ENCODE results near the gene MIF4GD. TPM values are rescaled to one million over a fixed set of nuclear protein-coding genes. Genes with fewer than 3 reads are reported as not detected.

The MIF4GD gene
- polyA plus RNA-seq, 1 donor from 2014 or later: 27.7 TPM

DNA sequence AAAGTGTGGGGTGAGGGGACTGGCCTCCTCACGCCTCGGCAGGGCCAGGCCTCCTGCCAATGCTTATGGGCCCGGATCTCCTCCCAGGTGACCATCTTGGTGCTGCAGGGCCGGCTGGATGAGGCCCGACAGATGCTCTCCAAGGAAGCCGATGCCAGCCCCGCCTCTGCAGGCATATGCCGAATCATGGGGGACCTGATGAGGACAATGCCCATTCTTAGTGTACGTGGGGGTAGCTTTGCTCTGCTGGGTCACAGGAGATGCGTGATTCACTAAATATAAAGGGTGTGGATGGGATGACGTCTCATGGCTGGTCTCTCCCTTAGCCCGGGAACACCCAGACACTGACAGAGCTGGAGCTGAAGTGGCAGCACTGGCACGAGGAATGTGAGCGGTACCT lies 46.0 kb downstream of the MIF4GD start:
- Histone ChIP-seq H3K9ac (ENCODE audit: low read length) (no peak overlapping the region), H3K36me3 (ENCODE audit: insufficient read depth, low read length) (no peaks in the 10 kb centered on the region)

DNA sequence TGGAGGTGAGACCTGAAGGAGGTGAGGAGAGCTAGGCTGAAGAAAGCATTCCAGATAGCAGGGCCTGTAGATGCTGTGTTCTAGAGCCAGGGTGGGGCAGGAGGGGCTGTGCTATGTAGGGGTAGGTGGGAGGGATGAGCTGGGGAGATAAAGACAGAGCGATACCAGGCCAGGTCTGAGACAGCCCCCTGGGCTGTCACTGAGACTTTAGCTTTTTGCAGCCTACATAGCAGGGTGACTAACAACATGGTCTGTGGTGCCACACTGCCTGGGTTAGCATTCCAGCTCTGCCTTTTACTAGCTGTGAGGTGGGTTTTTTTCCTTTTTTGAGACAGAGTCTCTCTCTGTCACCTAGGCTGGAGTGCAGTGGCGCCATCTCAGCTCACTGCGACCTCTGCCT lies 51.2 kb downstream of the MIF4GD start:
- Histone ChIP-seq H3K27ac (ENCODE audit: low read length) (no peak overlapping the region), H3K36me3 (ENCODE audit: insufficient read depth, low read length) (no peaks in the 10 kb centered on the region), H3K4me2 (ENCODE audit: low read length) (no peak overlapping the region), H2AFZ (ENCODE audit: low read depth, low read length) (no peak overlapping the region), H3K79me2 (replicated peaks; ENCODE audit: insufficient read depth, low read length) (no peaks in the 10 kb centered on the region), H3F3A (ENCODE audit: insufficient read depth, low read length, poor library complexity, severe bottlenecking) (no peaks in the 10 kb centered on the region), H3K9ac (ENCODE audit: low read length) (no peak overlapping the region), H3K9me3 (ENCODE audit: low read length) (no peaks in the 10 kb centered on the region), H3K4me3 (ENCODE audit: low read length) (no peak overlapping the region), H3K9me2 (ENCODE audit: insufficient read depth, low read length) (no peaks in the 10 kb centered on the region), H3K27me3 (ENCODE audit: insufficient read depth, low read depth, low read length) (no peaks in the 10 kb centered on the region), H4K20me1 (ENCODE audit: insufficient read depth) (no peaks in the 10 kb centered on the region)
- no peak for TF ChIP-seq POLR2AphosphoS5 (IDR thresholded peaks at IDR 0.05)
- no peak for TF ChIP-seq EZH2 (IDR thresholded peaks at IDR 0.05; ENCODE audit: borderline replicate concordance, insufficient read depth, low read length, poor library complexity, severe bottlenecking)
- TF ChIP-seq RAD21 (conservative IDR thresholded peaks at IDR 0.05): no peak
- no peak for TF ChIP-seq MXI1 (conservative IDR thresholded peaks at IDR 0.05; ENCODE audit: poor library complexity, severe bottlenecking)
- no peak for TF ChIP-seq TAF1 (IDR thresholded peaks at IDR 0.05; ENCODE audit: low read depth)
- no peak for TF ChIP-seq EP300 (conservative IDR thresholded peaks at IDR 0.05; ENCODE audit: poor library complexity, severe bottlenecking)
- TF ChIP-seq, protein P1, sequence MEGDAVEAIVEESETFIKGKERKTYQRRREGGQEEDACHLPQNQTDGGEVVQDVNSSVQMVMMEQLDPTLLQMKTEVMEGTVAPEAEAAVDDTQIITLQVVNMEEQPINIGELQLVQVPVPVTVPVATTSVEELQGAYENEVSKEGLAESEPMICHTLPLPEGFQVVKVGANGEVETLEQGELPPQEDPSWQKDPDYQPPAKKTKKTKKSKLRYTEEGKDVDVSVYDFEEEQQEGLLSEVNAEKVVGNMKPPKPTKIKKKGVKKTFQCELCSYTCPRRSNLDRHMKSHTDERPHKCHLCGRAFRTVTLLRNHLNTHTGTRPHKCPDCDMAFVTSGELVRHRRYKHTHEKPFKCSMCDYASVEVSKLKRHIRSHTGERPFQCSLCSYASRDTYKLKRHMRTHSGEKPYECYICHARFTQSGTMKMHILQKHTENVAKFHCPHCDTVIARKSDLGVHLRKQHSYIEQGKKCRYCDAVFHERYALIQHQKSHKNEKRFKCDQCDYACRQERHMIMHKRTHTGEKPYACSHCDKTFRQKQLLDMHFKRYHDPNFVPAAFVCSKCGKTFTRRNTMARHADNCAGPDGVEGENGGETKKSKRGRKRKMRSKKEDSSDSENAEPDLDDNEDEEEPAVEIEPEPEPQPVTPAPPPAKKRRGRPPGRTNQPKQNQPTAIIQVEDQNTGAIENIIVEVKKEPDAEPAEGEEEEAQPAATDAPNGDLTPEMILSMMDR (IDR thresholded peaks at IDR 0.05; ENCODE audit: poor library complexity, severe bottlenecking): no peak
- TF ChIP-seq SMC3 (conservative IDR thresholded peaks at IDR 0.05; ENCODE audit: poor library complexity): no peak
- TF ChIP-seq, protein P2, sequence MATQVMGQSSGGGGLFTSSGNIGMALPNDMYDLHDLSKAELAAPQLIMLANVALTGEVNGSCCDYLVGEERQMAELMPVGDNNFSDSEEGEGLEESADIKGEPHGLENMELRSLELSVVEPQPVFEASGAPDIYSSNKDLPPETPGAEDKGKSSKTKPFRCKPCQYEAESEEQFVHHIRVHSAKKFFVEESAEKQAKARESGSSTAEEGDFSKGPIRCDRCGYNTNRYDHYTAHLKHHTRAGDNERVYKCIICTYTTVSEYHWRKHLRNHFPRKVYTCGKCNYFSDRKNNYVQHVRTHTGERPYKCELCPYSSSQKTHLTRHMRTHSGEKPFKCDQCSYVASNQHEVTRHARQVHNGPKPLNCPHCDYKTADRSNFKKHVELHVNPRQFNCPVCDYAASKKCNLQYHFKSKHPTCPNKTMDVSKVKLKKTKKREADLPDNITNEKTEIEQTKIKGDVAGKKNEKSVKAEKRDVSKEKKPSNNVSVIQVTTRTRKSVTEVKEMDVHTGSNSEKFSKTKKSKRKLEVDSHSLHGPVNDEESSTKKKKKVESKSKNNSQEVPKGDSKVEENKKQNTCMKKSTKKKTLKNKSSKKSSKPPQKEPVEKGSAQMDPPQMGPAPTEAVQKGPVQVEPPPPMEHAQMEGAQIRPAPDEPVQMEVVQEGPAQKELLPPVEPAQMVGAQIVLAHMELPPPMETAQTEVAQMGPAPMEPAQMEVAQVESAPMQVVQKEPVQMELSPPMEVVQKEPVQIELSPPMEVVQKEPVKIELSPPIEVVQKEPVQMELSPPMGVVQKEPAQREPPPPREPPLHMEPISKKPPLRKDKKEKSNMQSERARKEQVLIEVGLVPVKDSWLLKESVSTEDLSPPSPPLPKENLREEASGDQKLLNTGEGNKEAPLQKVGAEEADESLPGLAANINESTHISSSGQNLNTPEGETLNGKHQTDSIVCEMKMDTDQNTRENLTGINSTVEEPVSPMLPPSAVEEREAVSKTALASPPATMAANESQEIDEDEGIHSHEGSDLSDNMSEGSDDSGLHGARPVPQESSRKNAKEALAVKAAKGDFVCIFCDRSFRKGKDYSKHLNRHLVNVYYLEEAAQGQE (IDR thresholded peaks at IDR 0.05; ENCODE audit: borderline replicate concordance): no peak

More for the DNA sequence above, 46.0 kb downstream of the MIF4GD start:
- Histone ChIP-seq H3K4me3 (ENCODE audit: low read length) (no peak overlapping the region), H3K27ac (ENCODE audit: low read length) (no peak overlapping the region), H3K4me2 (ENCODE audit: low read length) (no peak overlapping the region), H4K20me1 (ENCODE audit: insufficient read depth) (no peaks in the 10 kb centered on the region), H2AFZ (ENCODE audit: low read depth, low read length) (no peak overlapping the region), H3K27me3 (ENCODE audit: insufficient read depth, low read depth, low read length) (no peaks in the 10 kb centered on the region), H3K79me2 (replicated peaks; ENCODE audit: insufficient read depth, low read length) (no peaks in the 10 kb centered on the region), H3K9me3 (ENCODE audit: low read length) (no peaks in the 10 kb centered on the region), H3K9me2 (ENCODE audit: insufficient read depth, low read length) (no peaks in the 10 kb centered on the region), H3F3A (ENCODE audit: insufficient read depth, low read length, poor library complexity, severe bottlenecking) (no peaks in the 10 kb centered on the region)
- TF ChIP-seq RAD21 (conservative IDR thresholded peaks at IDR 0.05) (no peak), SMC3 (conservative IDR thresholded peaks at IDR 0.05; ENCODE audit: poor library complexity) (no peak), EZH2 (IDR thresholded peaks at IDR 0.05; ENCODE audit: borderline replicate concordance, insufficient read depth, low read length, poor library complexity, severe bottlenecking) (no peak), EP300 (conservative IDR thresholded peaks at IDR 0.05; ENCODE audit: poor library complexity, severe bottlenecking) (no peak), POLR2AphosphoS5 (IDR thresholded peaks at IDR 0.05) (no peak), TAF1 (IDR thresholded peaks at IDR 0.05; ENCODE audit: low read depth) (no peak), MXI1 (conservative IDR thresholded peaks at IDR 0.05; ENCODE audit: poor library complexity, severe bottlenecking) (no peak)
- TF ChIP-seq, protein P1 (IDR thresholded peaks at IDR 0.05; ENCODE audit: poor library complexity, severe bottlenecking): no peak
- TF ChIP-seq, protein P2 (IDR thresholded peaks at IDR 0.05; ENCODE audit: borderline replicate concordance): no peak
